A549 (cell line): ENCODE results near the gene PLCXD3.

Experiments
- ATOH8 ChIP-seq: fragments of 250-450 bp; sonication (Bioruptor Pico); IDR thresholded peaks from 2 replicates; pipeline ENCODE4 v1.5.0; 2020; ENCODE audit warnings: low read depth, mild to moderate bottlenecking, moderate library complexity
- CHD2 ChIP-seq: fragments of 150-350 bp; IDR thresholded peaks from 2 replicates; pipeline ENCODE4 v1.6.1; 2014; ENCODE audit warnings: low read length; ENCODE audit not compliant: partially characterized antibody
- CTCF ChIP-seq: fragments of >200 bp; sonication (Bioruptor Twin); formaldehyde crosslinking; IDR thresholded peaks from 3 replicates; pipeline ENCODE4 v1.5.1; 2016
- HMGXB4 ChIP-seq: fragments of 250-450 bp; sonication (Bioruptor Pico); IDR thresholded peaks from 2 replicates; pipeline ENCODE4 v1.5.0; 2021; ENCODE audit warnings: mild to moderate bottlenecking, moderate library complexity, borderline replicate concordance
- MAFK ChIP-seq: fragments of 450-650 bp; IDR thresholded peaks from 2 replicates; pipeline ENCODE4 v1.6.1; 2014; ENCODE audit not compliant: partially characterized antibody
- POLR2A ChIP-seq: IDR thresholded peaks from 2 replicates; pipeline ENCODE4 v1.6.1; 2012; ENCODE audit warnings: mild to moderate bottlenecking, low read length
- RAD21 ChIP-seq, 2 experiments: fragments of >200 bp in 1 of 2; sonication (Bioruptor Twin) in 1 of 2; formaldehyde crosslinking in 1 of 2; IDR thresholded peaks in 1 of 2; conservative IDR thresholded peaks in 1 of 2; 2 replicates in 1 of 2; 3 replicates in 1 of 2; pipeline ENCODE4 v1.6.1; 2012 to 2018; ENCODE audit warnings: inconsistent platforms in 1 of 2
- RFX5 ChIP-seq: fragments of 450-650 bp; IDR thresholded peaks from 2 replicates; pipeline ENCODE4 v1.7.1; 2014; ENCODE audit warnings: antibody characterized with exemption, mild to moderate bottlenecking, moderate library complexity
- RNF2 ChIP-seq: fragments of 200-600 bp; sonication (generic); IDR thresholded peaks from 2 replicates; pipeline ENCODE4 v1.6.1; 2016; ENCODE audit warnings: low read depth, mild to moderate bottlenecking, antibody characterized with exemption, moderate library complexity, borderline replicate concordance
- USF2 ChIP-seq: fragments of 450-650 bp; IDR thresholded peaks from 2 replicates; pipeline ENCODE4 v1.6.1; 2014; ENCODE audit warnings: antibody characterized with exemption

- TF ChIP-seq HMGXB4 (CRISPR knock-in tag) (no peak), MAFK (no peak), RNF2 (no peak), USF2 (no peak), CTCF (no peak), POLR2A (no peak), ATOH8 (no peak), RFX5 (no peak), RAD21 (conservative IDR thresholded peaks at IDR 0.05 in 1 of 2, IDR thresholded peaks at IDR 0.05 in 1 of 2) (no peak), CHD2 (no peak)
Measured at GRCh38 chr5:41416336-41416735, 94.1 kb downstream of the PLCXD3 start.
